Neural crest cell (in vitro differentiated cells): ENCODE measurements around the gene MGME1. TPM values are rescaled to one million over a fixed set of nuclear protein-coding genes. Genes with fewer than 3 reads are reported as not detected.
A peak's percentile ranks its signal among the peaks of the same experiment; 100 is the strongest.

Source experiments
- DNase-seq: peaks from one replicate; pipeline ENCODE4 v3.0.0; 2021; ENCODE audit warnings: low read depth, mixed read lengths, low spot score
- H3K27ac Mint-ChIP-seq: one replicate; pipeline ENCODE4 v1.8.0; 2021; ENCODE audit warnings: mild to moderate bottlenecking, mixed read lengths; ENCODE audit not compliant: unreplicated experiment
- H3K27me3 Mint-ChIP-seq: 2 replicates; pipeline ENCODE4 v1.8.0; 2021; ENCODE audit warnings: low read depth, mild to moderate bottlenecking, mixed read lengths
- H3K36me3 Mint-ChIP-seq: 2 replicates; pipeline ENCODE4 v1.8.0; 2021; ENCODE audit warnings: low read depth, mild to moderate bottlenecking, mixed read lengths
- H3K4me1 Mint-ChIP-seq: 2 replicates; pipeline ENCODE4 v1.8.0; 2021; ENCODE audit warnings: mixed read lengths
- H3K4me3 Mint-ChIP-seq: one replicate; pipeline ENCODE4 v1.8.0; 2021; ENCODE audit warnings: mild to moderate bottlenecking, mixed read lengths
- H3K9me3 Mint-ChIP-seq: 2 replicates; pipeline ENCODE4 v1.8.0; 2021; ENCODE audit warnings: mixed read lengths
- CTCF ChIP-seq: fragments of 200-600 bp; sonication (generic); conservative IDR thresholded peaks from 2 replicates; pipeline ENCODE4 v1.5.0; 2021; ENCODE audit warnings: antibody characterized with exemption, mild to moderate bottlenecking
- total RNA-seq: library from RNA; stranded (reverse); gene quantifications from 2 replicates; pipeline ENCODE4 v1.2.1, GENCODE V29; 2021

MGME1 gene
- total RNA-seq, 1 donor from 2014 or later: 35.2 TPM

GRCh38 chr20:17933711-17934110 is 35.1 kb upstream of the MGME1 start:
- Mint-ChIP-seq H3K27me3 (peaks cover 7% of the 10 kb centered on the region), H3K36me3 (peaks cover 3% of the 10 kb centered on the region), H3K4me1 (peaks cover 34% of the 10 kb centered on the region), H3K9me3 (peaks cover 3% of the 10 kb centered on the region), H3K27ac (no peak overlapping the region), H3K4me3 (peak overlapping the region; percentile 52)
- no peak for TF ChIP-seq CTCF
- DNase-seq: no peak

GRCh38 chr20:17934141-17934862 is 34.5 kb upstream of the MGME1 start:
- peaks cover 38% of the 10 kb centered on the region for H3K4me1 Mint-ChIP-seq
- no peak for TF ChIP-seq CTCF
- peak overlapping the region; percentile 52 for H3K4me3 Mint-ChIP-seq
- H3K9me3 Mint-ChIP-seq: peaks cover 3% of the 10 kb centered on the region
- peaks cover 7% of the 10 kb centered on the region for H3K27me3 Mint-ChIP-seq
- DNase-seq: no peak
- H3K36me3 Mint-ChIP-seq: peaks cover 3% of the 10 kb centered on the region
- no peak overlapping the region for H3K27ac Mint-ChIP-seq

GRCh38 chr20:17935186-17935585 is 33.6 kb upstream of the MGME1 start:
- Mint-ChIP-seq H3K36me3 (peaks cover 3% of the 10 kb centered on the region), H3K9me3 (peaks cover 3% of the 10 kb centered on the region), H3K4me1 (peaks cover 44% of the 10 kb centered on the region), H3K27me3 (peaks cover 7% of the 10 kb centered on the region), H3K27ac (no peak overlapping the region), H3K4me3 (no peak overlapping the region)
- TF ChIP-seq CTCF: no peak
- no peak for DNase-seq

GRCh38 chr20:17935761-17936160 is 33.1 kb upstream of the MGME1 start:
- TF ChIP-seq CTCF: no peak
- Mint-ChIP-seq H3K4me1 (peaks cover 44% of the 10 kb centered on the region), H3K27ac (no peak overlapping the region), H3K36me3 (peaks cover 8% of the 10 kb centered on the region), H3K9me3 (peaks cover 3% of the 10 kb centered on the region), H3K4me3 (peak overlapping the region; percentile 24), H3K27me3 (peaks cover 7% of the 10 kb centered on the region)
- no peak for DNase-seq

- Mint-ChIP-seq H3K4me3 (peak overlapping the region; percentile 24), H3K36me3 (peaks cover 9% of the 10 kb centered on the region), H3K27ac (no peak overlapping the region), H3K4me1 (peaks cover 44% of the 10 kb centered on the region), H3K9me3 (peaks cover 3% of the 10 kb centered on the region), H3K27me3 (peaks cover 7% of the 10 kb centered on the region)
- TF ChIP-seq CTCF: no peak
- no peak for DNase-seq
Observed at GRCh38 chr20:17936286-17936760, 32.5 kb upstream of the MGME1 start.
